Measurements from ENCODE around the gene GRN. TPM values are rescaled to one million over a fixed set of nuclear protein-coding genes. Genes with fewer than 3 reads are reported as not detected.
A peak's percentile ranks its signal among the peaks of the same experiment; 100 is the strongest.

GRN gene
- total and polyA plus RNA-seq, 2 of the 8 experiments (the other 6 are each of a cell fraction or from before 2014, with no cell fraction given) = 108 to 387 TPM

- TF ChIP-seq TAF1 (IDR thresholded peaks at IDR 0.05; ENCODE audit: low read depth, low read length) (peak; percentile 30), RXRA (IDR thresholded peaks at IDR 0.05; ENCODE audit: insufficient read depth, low read depth, low read length) (no peak), ZNF274 (IDR thresholded peaks at IDR 0.05; ENCODE audit: borderline replicate concordance, extremely low read depth, low read length) (no peak), KDM4A (IDR thresholded peaks at IDR 0.05; ENCODE audit: low read depth, low read length, severe bottlenecking) (peak; percentile 54), ATF2 (IDR thresholded peaks at IDR 0.05; ENCODE audit: low read length) (no peak), RBBP5 (IDR thresholded peaks at IDR 0.05; ENCODE audit: borderline replicate concordance, low read depth, low read length) (no peak), EGR1 (IDR thresholded peaks at IDR 0.05; ENCODE audit: borderline replicate concordance, low read depth, low read length) (no peak), PHF8 (conservative IDR thresholded peaks at IDR 0.05; ENCODE audit: low read depth, low read length) (0 out of 2 replicates have a peak, but pooled peaks have one; percentile 46)
These were observed 40.4 kb downstream of the GRN start (continued) for GRCh38 chr17:44385287-44386181.
